ENCODE data around the gene SYNE1. TPM values are rescaled to one million over a fixed set of nuclear protein-coding genes. Genes with fewer than 3 reads are reported as not detected.
"Not testable (repeated sequence)": the region's sequence is repeated elsewhere in the genome, so short reads cannot be mapped to it uniquely, and the experiment has no call there.

SYNE1 gene, protein sequence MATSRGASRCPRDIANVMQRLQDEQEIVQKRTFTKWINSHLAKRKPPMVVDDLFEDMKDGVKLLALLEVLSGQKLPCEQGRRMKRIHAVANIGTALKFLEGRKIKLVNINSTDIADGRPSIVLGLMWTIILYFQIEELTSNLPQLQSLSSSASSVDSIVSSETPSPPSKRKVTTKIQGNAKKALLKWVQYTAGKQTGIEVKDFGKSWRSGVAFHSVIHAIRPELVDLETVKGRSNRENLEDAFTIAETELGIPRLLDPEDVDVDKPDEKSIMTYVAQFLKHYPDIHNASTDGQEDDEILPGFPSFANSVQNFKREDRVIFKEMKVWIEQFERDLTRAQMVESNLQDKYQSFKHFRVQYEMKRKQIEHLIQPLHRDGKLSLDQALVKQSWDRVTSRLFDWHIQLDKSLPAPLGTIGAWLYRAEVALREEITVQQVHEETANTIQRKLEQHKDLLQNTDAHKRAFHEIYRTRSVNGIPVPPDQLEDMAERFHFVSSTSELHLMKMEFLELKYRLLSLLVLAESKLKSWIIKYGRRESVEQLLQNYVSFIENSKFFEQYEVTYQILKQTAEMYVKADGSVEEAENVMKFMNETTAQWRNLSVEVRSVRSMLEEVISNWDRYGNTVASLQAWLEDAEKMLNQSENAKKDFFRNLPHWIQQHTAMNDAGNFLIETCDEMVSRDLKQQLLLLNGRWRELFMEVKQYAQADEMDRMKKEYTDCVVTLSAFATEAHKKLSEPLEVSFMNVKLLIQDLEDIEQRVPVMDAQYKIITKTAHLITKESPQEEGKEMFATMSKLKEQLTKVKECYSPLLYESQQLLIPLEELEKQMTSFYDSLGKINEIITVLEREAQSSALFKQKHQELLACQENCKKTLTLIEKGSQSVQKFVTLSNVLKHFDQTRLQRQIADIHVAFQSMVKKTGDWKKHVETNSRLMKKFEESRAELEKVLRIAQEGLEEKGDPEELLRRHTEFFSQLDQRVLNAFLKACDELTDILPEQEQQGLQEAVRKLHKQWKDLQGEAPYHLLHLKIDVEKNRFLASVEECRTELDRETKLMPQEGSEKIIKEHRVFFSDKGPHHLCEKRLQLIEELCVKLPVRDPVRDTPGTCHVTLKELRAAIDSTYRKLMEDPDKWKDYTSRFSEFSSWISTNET (N-terminal part only)
- 10 to 100 TPM; 25.8 to 25.9 TPM for total RNA-seq

DNA sequence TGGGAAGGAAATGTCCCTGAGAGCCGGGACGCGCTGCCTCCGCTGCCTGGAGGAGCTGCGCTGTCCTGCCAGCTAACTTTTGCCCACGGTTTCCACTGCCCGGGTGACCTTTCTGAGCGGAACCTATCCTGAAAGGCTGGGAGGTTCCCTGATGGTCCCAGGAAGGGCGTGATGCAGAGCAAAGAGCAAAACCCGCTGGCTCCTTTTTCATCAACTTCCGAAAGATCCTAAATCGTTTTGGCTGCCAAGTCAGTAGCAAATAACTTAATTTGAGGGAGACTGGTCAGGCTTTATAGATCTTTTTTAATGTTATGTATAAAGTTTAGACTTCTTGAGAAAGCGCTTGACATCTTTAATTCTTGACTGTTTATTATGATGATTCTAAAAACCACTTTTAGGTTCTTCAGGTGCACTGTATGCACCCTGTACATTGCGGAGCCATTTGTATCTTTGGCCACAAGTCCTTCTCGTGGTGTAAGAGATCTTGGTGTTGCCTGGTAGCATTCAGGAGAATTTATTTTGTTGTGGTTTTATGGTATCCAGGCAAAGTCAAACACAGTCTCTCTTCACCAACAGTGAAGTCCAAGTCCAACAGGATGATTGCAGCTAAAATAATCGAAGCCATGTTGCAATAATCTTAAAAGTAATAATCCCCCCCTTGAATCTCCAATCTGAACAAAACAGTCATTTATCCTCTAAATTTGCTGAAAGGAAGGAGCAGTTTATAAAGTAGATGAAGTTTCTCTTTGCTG lies at the start of gene SYNE1:
TSS of gene SYNE1 (minus strand) at position 67 of the 752 bp plus-strand sequence. CDS start 9,031 bp downstream, outside the sequence.
- Mint-ChIP-seq H3K27me3 (peaks cover 29% of the 10 kb centered on the region), H3K4me1 (ENCODE audit: low read depth) (peaks cover 8% of the 10 kb centered on the region), H3K4me3 (peak within 1 kb of the TSS; percentile 61), H3K27ac (no peak within 1 kb of the TSS), H3K36me3 (no peaks in the 10 kb centered on the region), H3K9me3 (no peaks in the 10 kb centered on the region)
- CTCF ChIA-PET, result interaction anchor here (0.7 kb wide), 1 partner anchor 72 kb away, joined by 3 read pairs; no protein-coding TSS in a partner anchor
- POLR2A ChIA-PET, result no interaction called here
- intact Hi-C loops (cut with micrococcal nuclease), result no loop called here
- no peak for DNase-seq

DNA sequence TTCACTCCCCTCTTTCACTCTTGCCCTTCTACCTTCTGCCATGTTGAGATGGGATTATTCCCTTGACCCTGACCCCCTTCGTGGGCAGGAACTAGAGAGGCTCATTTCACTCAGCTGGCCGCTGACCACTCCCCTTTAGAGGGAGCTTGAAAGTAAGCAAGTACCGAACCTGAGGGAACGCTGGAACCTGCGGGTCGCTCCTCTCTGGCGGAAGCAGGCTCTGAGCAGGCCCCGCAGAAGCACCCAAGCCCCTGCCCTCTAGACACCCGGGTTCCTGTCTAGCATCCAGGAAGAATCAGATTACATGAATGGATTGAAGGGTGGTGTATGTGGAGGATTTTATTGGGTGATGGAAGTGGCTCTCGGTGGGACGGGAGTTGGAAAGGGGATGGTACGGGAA lies 48.7 kb upstream of the SYNE1 start:
- Mint-ChIP-seq H3K27me3 (no peaks in the 10 kb centered on the region), H3K27ac (no peak overlapping the region), H3K4me3 (no peak overlapping the region), H3K9me3 (no peaks in the 10 kb centered on the region), H3K4me1 (ENCODE audit: low read depth) (no peaks in the 10 kb centered on the region), H3K36me3 (no peaks in the 10 kb centered on the region)
- intact Hi-C loops (cut with micrococcal nuclease), result no loop called here
- ChIA-PET POLR2A (no interaction called here), CTCF (no interaction called here)
- no peak for DNase-seq

DNA sequence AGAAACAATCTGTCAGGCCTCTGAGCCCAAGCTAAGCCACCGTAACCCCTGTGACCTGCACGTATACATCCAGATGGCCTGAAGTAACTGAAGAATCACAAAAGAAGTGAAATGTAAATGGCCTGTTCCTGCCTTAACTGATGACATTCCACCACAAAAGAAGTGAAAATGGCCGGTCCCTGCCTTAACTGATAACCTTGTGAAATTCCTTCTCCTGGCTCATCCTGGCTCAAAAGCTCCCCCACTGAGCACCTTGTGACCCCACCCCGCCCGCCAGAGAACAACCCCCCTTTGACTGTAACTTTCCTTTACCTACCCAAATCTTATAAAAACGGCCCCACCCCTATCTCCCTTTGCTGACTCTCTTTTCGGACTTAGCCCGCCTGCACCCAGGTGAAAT lies 45.8 kb upstream of the SYNE1 start:
- POLR2A ChIA-PET; intact Hi-C loops (cut with micrococcal nuclease); H3K27ac Mint-ChIP-seq: not testable (repeated sequence)

DNA sequence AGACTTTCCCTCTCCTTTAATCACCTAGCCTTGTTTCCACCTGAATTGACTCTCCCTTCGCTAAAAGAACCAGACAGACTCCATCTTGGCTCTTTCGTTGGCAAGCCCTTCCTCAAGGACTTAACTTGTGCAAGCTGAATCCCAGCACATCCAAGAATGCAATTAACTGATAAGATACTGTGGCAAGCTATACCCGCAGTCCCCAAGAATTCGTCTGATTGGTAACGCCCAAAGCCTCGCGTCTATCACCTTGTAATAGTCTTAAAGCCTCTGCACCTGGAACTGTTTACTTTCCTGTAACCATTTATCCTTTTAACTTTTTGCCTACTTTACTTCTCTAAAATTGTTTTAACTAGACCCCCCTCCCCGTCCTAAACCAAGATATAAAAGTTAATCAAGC lies 45.0 kb upstream of the SYNE1 start:
- no peaks in the 10 kb centered on the region for H3K4me1 Mint-ChIP-seq (ENCODE audit: low read depth)
- H3K27me3 Mint-ChIP-seq, result no peaks in the 10 kb centered on the region
- ChIA-PET POLR2A (no interaction called here), CTCF (no interaction called here)
- H3K36me3 Mint-ChIP-seq, result no peaks in the 10 kb centered on the region
- no peak overlapping the region for H3K27ac Mint-ChIP-seq
- H3K9me3 Mint-ChIP-seq, result no peaks in the 10 kb centered on the region
- H3K4me3 Mint-ChIP-seq, result no peak overlapping the region
- DNase-seq, result no peak
- intact Hi-C loops (cut with micrococcal nuclease), result no loop called here

More for the DNA sequence above, 45.8 kb upstream of the SYNE1 start:
- CTCF ChIA-PET; H3K27me3 Mint-ChIP-seq; H3K9me3 Mint-ChIP-seq; H3K4me3 Mint-ChIP-seq; H3K36me3 Mint-ChIP-seq; DNase-seq; H3K4me1 Mint-ChIP-seq (ENCODE audit: low read depth): not testable (repeated sequence)

DNA sequence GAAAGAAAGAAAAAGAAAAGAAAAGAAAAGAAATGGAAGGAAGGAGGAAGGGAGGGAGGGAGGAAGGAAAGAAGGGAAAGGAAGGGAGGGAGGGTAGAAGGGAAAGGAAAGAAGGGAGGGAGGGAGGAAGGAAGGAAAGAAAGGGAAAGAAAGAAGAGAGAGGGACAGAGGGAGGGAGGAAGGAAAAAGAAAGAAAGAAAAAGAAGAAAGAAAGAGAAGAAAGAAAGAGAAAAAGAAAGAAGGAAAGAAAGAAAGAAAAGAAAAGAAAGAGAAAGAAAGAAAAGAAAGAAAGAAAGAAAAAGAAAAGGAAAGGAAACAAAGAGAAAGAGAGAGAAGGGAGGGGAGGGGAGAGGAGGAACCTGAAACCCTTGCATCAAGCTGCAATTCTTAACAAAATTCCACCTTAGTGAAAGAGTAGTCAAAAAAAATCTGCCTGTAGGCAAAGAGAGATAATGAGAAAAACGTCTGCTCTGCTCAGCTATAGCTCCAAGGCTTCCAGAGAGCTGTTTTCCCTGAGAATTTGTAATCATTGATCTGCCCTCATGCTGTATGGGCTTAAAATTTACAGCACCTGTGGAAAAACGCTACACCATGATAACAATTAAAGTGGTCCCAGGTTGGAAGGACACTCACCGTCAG lies 43.8 kb upstream of the SYNE1 start:
- H3K9me3 Mint-ChIP-seq, result no peaks in the 10 kb centered on the region
- no peak overlapping the region for H3K27ac Mint-ChIP-seq
- ChIA-PET CTCF (no interaction called here), POLR2A (no interaction called here)
- no peaks in the 10 kb centered on the region for H3K27me3 Mint-ChIP-seq
- H3K36me3 Mint-ChIP-seq, result no peaks in the 10 kb centered on the region
- H3K4me1 Mint-ChIP-seq (ENCODE audit: low read depth), result no peaks in the 10 kb centered on the region
- no peak for DNase-seq
- no peak overlapping the region for H3K4me3 Mint-ChIP-seq
- intact Hi-C loops (cut with micrococcal nuclease), result no loop called here

DNA sequence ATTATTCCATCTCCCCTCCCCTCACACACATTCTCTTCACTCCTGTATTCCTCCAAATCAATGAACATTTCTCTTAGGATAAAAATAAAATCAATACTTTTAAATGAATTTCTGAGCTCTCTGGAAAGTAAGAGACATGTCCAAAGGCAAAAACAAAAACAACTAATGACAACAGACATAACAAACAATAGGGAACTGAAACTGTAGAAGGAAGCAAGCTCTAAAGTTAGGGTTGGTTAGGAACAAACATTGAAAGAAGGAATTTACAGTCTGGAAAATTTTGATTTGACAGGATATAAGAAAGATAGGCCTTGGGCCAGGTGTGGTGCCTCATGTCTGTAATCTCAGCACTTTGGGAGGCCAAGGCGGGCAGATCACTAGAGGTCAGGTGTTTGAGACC lies 43.0 kb upstream of the SYNE1 start:
- intact Hi-C loops (cut with micrococcal nuclease), result no loop called here
- DNase-seq, result no peak
- H3K27me3 Mint-ChIP-seq, result no peaks in the 10 kb centered on the region
- POLR2A ChIA-PET, result no interaction called here
- CTCF ChIA-PET, result no interaction called here
- no peak overlapping the region for H3K4me3 Mint-ChIP-seq
- H3K4me1 Mint-ChIP-seq (ENCODE audit: low read depth), result no peaks in the 10 kb centered on the region
- no peaks in the 10 kb centered on the region for H3K36me3 Mint-ChIP-seq
- no peaks in the 10 kb centered on the region for H3K9me3 Mint-ChIP-seq
- no peak overlapping the region for H3K27ac Mint-ChIP-seq

DNA sequence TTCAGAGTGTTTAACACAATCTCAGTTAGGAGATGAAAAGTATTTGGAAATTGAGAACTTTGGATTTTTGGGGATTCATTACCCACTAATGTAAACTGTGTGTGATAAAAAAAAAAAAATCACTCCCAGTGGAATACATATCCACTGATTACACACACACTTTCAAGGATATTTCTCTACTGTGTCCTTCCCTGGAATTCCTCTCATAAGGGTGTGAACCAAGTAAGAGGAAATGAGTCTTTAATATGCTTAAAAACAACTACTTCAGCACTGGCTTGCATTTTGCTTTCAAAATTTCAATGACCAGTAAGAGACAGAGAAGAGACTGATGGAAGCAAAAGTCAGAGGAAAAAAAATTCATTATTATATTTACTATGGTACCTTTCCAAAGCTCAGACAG lies 36.1 kb upstream of the SYNE1 start:
- CTCF ChIA-PET, result no interaction called here
- POLR2A ChIA-PET, result no interaction called here

DNA sequence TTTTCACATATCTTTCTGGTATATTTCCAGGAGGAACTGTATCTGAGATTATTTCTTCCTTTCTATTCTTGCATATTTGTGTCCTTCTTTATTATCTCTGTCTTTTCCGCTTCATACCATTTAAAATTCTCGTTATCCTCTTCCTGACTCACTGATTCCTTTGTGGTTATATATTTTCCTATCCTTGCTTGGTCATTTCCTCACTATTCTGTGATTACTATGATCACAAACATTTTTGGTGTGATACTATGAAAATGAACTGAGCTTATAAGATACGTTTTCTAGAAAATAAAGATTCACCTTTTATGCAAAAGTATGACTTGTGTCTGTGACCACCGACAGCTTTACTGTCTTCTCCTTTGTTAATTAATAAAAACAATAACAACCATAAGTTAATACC lies 34.0 kb upstream of the SYNE1 start:
- Mint-ChIP-seq H3K27me3 (peaks cover 3% of the 10 kb centered on the region), H3K9me3 (no peaks in the 10 kb centered on the region), H3K36me3 (no peaks in the 10 kb centered on the region), H3K4me1 (ENCODE audit: low read depth) (no peaks in the 10 kb centered on the region), H3K4me3 (no peak overlapping the region), H3K27ac (no peak overlapping the region)
- CTCF ChIA-PET, result no interaction called here
- POLR2A ChIA-PET, result no interaction called here
- intact Hi-C loops (cut with micrococcal nuclease), result no loop called here
- no peak for DNase-seq

More for the DNA sequence above, 36.1 kb upstream of the SYNE1 start:
- Mint-ChIP-seq H3K27ac (no peak overlapping the region), H3K36me3 (no peaks in the 10 kb centered on the region), H3K4me3 (no peak overlapping the region), H3K4me1 (ENCODE audit: low read depth) (no peaks in the 10 kb centered on the region), H3K27me3 (peaks cover 3% of the 10 kb centered on the region), H3K9me3 (no peaks in the 10 kb centered on the region)
- DNase-seq, result no peak
- intact Hi-C loops (cut with micrococcal nuclease), result no loop called here

DNA sequence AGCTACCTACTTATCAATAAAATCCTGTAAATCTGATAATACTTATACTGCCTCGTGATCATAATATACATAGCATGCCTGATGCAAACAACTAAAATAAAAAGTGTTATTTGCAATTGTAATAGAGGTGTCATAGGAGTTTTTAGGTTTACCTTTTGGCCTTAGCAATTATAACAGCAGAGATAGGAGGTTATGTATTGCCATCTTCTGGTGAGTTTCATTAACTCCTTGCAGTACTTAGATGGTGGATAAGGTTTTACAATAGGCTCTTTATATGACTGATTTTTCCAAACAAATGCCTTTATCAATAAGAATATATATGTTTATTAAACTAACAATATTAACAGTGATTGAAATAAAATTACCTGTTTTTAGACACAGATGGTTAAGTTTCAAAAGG lies 32.7 kb upstream of the SYNE1 start:
- Mint-ChIP-seq H3K4me3 (no peak overlapping the region), H3K36me3 (no peaks in the 10 kb centered on the region), H3K27me3 (peaks cover 3% of the 10 kb centered on the region), H3K4me1 (ENCODE audit: low read depth) (no peaks in the 10 kb centered on the region), H3K27ac (no peak overlapping the region), H3K9me3 (no peaks in the 10 kb centered on the region)
- CTCF ChIA-PET, result interaction anchor here (1.0 to 1.6 kb wide), 2 partner anchors 113 to 185 kb away, joined by 3 to 4 read pairs; no protein-coding TSS in a partner anchor
- DNase-seq, result no peak
- intact Hi-C loops (cut with micrococcal nuclease), result no loop called here
- POLR2A ChIA-PET, result no interaction called here

DNA sequence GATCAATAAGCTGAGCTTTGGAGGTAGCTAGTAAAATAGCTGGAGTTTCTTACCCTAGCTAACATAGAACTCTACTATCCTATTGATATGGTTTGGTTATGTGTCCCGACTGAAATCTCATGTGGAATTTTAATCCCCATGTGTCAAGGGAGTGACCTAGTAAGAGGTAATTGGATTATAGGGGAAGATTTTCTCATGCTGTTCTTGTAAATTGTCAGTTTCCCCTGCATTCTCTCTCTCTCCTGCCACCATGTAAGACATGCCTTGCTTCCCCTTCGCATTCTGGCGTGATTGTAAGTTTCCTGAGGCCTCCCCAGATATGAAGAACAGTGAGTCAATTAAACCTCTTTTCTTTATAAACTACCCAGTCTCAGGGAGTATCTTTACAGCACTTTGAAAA lies 24.6 kb upstream of the SYNE1 start:
- H3K27ac Mint-ChIP-seq, result no peak overlapping the region
- POLR2A ChIA-PET, result no interaction called here
- H3K36me3 Mint-ChIP-seq, result no peaks in the 10 kb centered on the region
- H3K4me3 Mint-ChIP-seq, result no peak overlapping the region
- intact Hi-C loops (cut with micrococcal nuclease), result no loop called here
- peaks cover 1% of the 10 kb centered on the region for H3K27me3 Mint-ChIP-seq
- DNase-seq, result no peak
- H3K4me1 Mint-ChIP-seq (ENCODE audit: low read depth), result no peaks in the 10 kb centered on the region
- no peaks in the 10 kb centered on the region for H3K9me3 Mint-ChIP-seq
- CTCF ChIA-PET, result no interaction called here

DNA sequence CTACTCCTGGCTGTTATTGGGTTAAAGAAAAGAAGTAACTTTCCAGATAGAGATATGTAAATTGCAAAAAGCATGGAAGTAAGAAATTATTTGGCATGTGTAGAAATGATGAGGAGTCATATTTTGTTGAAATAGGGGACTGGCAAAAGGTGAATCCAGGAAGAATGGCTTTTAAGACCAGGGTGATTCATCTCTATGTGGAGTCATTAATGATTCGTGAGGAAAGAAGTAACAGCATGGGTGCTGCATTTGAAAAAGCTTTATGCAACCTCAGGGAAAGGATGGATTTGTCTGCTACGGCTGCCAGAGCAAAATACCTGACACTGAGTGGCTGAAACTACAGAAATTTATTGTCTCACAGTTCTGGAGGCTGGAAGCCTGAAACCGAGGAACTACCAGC lies 14.8 kb upstream of the SYNE1 start:
- no peak overlapping the region for H3K27ac Mint-ChIP-seq
- H3K4me1 Mint-ChIP-seq (ENCODE audit: low read depth), result no peaks in the 10 kb centered on the region
- DNase-seq, result no peak
- no peaks in the 10 kb centered on the region for H3K9me3 Mint-ChIP-seq
- POLR2A ChIA-PET, result no interaction called here
- peaks cover 3% of the 10 kb centered on the region for H3K27me3 Mint-ChIP-seq
- CTCF ChIA-PET, result no interaction called here
- no peaks in the 10 kb centered on the region for H3K36me3 Mint-ChIP-seq
- H3K4me3 Mint-ChIP-seq, result no peak overlapping the region
- intact Hi-C loops (cut with micrococcal nuclease), result no loop called here
